Fibroblast of lung (primary cell): ENCODE results near the gene DNMT3A. TPM values are rescaled to one million over a fixed set of nuclear protein-coding genes. Genes with fewer than 3 reads are reported as not detected.

Source experiments
- DNase-seq, 2 donors: peaks; one replicate each; pipeline versions ENCODE4 v3.0.0 to v3.0.0-alpha.2; 2010; ENCODE audit warnings: low read depth in 2 of 2
- H2AFZ ChIP-seq: 2 replicates; pipeline ENCODE4 v1.5.1; 2012; ENCODE audit warnings: low read length, control low read depth, inconsistent platforms
- H3K27ac ChIP-seq: 2 replicates; pipeline ENCODE4 v1.5.1; 2011; ENCODE audit warnings: low read length, control low read depth; ENCODE audit not compliant: insufficient read depth
- H3K27me3 ChIP-seq: 2 replicates; pipeline ENCODE4 v1.5.1; 2011; ENCODE audit warnings: mild to moderate bottlenecking, low read length; ENCODE audit not compliant: control insufficient read depth, insufficient read depth
- H3K36me3 ChIP-seq: 2 replicates; pipeline ENCODE4 v1.5.1; 2011; ENCODE audit warnings: low read length; ENCODE audit not compliant: control insufficient read depth, insufficient read depth
- H3K4me1 ChIP-seq: 2 replicates; pipeline ENCODE4 v1.5.1; 2011; ENCODE audit warnings: low read length; ENCODE audit not compliant: control insufficient read depth, insufficient read depth; ENCODE audit errors: extremely low read depth
- H3K4me2 ChIP-seq: 2 replicates; pipeline ENCODE4 v1.5.1; 2011; ENCODE audit warnings: low read length, control low read depth; ENCODE audit not compliant: insufficient read depth; ENCODE audit errors: extremely low read depth
- H3K4me3 ChIP-seq, 4 experiments: fragments of 200-600 bp in 1 of 4; sonication (generic) in 1 of 4; replicated peaks in 1 of 4; 2 replicates each; pipeline ENCODE4 v1.5.1; 2011 to 2016; ENCODE audit warnings: low read length in 4 of 4, low read depth in 3 of 4, mild to moderate bottlenecking in 3 of 4, control low read depth in 2 of 4, inconsistent platforms in 1 of 4, mixed read lengths in 1 of 4; ENCODE audit not compliant: insufficient read depth in 1 of 4; ENCODE audit errors: control extremely low read depth in 1 of 4
- H3K79me2 ChIP-seq: 2 replicates; pipeline ENCODE4 v1.5.1; 2012; ENCODE audit warnings: mild to moderate bottlenecking, low read length, inconsistent platforms; ENCODE audit not compliant: control insufficient read depth, insufficient read depth
- H3K9ac ChIP-seq: 2 replicates; pipeline ENCODE4 v1.5.1; 2011; ENCODE audit warnings: mild to moderate bottlenecking, low read length, control low read depth; ENCODE audit not compliant: insufficient read depth
- H3K9me3 ChIP-seq: 2 replicates; pipeline ENCODE4 v1.5.1; 2012; ENCODE audit warnings: low read depth, low read length; ENCODE audit not compliant: control insufficient read depth, insufficient read depth
- H4K20me1 ChIP-seq: 2 replicates; pipeline ENCODE4 v1.5.1; 2011; ENCODE audit warnings: low read length; ENCODE audit not compliant: control insufficient read depth, insufficient read depth; ENCODE audit errors: extremely low read depth
- EZH2 ChIP-seq: IDR thresholded peaks from 2 replicates; pipeline ENCODE4 v1.5.1; 2012; ENCODE audit warnings: low read length, control low read depth, mild to moderate bottlenecking; ENCODE audit errors: missing control alignments
- polyA plus RNA-seq, 2 donors: library from polyadenylated mRNA; depleted of rRNA in 1 of 2; stranded (reverse) in 1 of 2; unstranded in 1 of 2; fragments of >200 nt; gene quantifications; 2 replicates each; pipeline ENCODE4 v1.2.1, GENCODE V29; 2011 to 2012; ENCODE audit warnings: missing spikeins in 1 of 2
- total RNA-seq: library from RNA; depleted of rRNA; stranded (reverse); fragments of >200 nt; gene quantifications from 2 replicates; pipeline ENCODE4 v1.2.1, GENCODE V29; 2014
- TF ChIP-seq, protein P1 (sequence below), 2 donors: IDR thresholded peaks in 1 of 2; conservative IDR thresholded peaks in 1 of 2; 1 replicate in 1 of 2; 2 replicates in 1 of 2; pipeline ENCODE4 v1.5.1; 2011 to 2012; ENCODE audit warnings: low read length in 2 of 2, control low read depth in 1 of 2, inconsistent platforms in 1 of 2, low read depth in 1 of 2, mild to moderate bottlenecking in 1 of 2

DNMT3A gene
- total and polyA plus RNA-seq, 2 donors (not counting 1 experiment from before 2014, with no cell fraction given): 3.6 to 19.7 TPM

DNA sequence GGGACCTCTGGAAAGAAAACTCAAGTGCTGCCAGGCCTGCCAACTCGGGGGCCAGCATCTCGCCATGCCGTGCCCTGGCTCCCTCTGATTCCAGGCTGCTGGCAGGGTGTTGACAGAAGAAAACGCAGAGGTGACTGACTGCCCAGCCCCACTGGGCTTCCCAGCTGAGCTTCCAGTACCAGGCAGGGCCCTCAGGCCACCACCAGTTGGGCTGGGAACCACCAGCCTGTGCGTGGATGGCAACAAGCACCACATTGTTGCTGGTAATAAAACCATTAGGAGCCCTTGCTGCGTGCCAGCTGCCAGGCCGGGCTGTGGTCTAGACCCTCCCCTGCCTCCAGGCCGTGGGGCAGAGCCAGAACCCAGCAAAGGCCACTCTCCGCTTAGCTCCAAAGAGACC lies 9.2 kb downstream of the DNMT3A start:
- H3K9me3 ChIP-seq: no peaks in the 10 kb centered on the region
- no peak overlapping the region for H3K27ac ChIP-seq
- no peaks in the 10 kb centered on the region for H3K36me3 ChIP-seq
- no peak overlapping the region for H2AFZ ChIP-seq
- no peak overlapping the region for H3K9ac ChIP-seq
- TF ChIP-seq, protein P1, sequence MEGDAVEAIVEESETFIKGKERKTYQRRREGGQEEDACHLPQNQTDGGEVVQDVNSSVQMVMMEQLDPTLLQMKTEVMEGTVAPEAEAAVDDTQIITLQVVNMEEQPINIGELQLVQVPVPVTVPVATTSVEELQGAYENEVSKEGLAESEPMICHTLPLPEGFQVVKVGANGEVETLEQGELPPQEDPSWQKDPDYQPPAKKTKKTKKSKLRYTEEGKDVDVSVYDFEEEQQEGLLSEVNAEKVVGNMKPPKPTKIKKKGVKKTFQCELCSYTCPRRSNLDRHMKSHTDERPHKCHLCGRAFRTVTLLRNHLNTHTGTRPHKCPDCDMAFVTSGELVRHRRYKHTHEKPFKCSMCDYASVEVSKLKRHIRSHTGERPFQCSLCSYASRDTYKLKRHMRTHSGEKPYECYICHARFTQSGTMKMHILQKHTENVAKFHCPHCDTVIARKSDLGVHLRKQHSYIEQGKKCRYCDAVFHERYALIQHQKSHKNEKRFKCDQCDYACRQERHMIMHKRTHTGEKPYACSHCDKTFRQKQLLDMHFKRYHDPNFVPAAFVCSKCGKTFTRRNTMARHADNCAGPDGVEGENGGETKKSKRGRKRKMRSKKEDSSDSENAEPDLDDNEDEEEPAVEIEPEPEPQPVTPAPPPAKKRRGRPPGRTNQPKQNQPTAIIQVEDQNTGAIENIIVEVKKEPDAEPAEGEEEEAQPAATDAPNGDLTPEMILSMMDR (conservative IDR thresholded peaks at IDR 0.05 in 1 of 2, IDR thresholded peaks at IDR 0.05 in 1 of 2; ENCODE audit: low read depth in 1 of 2, low read length in 2 of 2): no peak
- TF ChIP-seq EZH2: no peak
- H3K4me2 ChIP-seq: no peak overlapping the region
- H3K4me3 ChIP-seq: no peak overlapping the region
- no peaks in the 10 kb centered on the region for H3K4me1 ChIP-seq
- no peaks in the 10 kb centered on the region for H4K20me1 ChIP-seq
- no peaks in the 10 kb centered on the region for H3K79me2 ChIP-seq
- no peaks in the 10 kb centered on the region for H3K27me3 ChIP-seq
- no peak for DNase-seq

DNA sequence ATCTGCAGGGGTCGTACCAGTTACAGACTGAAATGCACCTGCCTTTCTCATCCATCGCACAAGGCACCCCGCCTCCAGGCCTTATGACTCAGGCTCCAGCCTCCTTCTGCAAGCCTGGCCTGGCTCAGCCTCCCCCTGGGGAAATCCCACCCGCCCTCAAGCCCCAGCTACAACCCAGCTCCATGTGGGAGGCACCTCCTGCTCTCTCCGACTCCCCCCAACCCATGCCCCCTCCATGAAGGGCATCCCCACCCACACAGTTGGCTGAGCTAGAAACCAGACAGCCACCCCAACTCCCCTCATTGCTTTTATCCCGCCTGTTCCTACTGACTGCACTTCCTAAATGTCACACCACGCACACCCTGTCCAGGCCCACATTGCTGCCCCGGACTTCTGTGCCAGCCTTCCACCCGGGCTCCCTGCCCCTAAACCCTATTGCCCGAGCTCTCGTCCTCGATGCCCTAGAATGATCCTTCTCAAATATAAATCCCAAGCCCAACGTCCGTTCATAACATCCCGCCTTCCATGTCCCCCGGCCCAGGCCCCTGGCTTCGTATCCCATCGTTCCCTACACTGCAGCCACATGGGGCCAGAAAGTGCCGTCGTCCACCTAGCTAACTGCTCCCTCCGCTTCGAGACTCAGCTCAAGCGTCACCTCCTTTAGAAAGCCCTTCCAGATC lies 9.9 kb downstream of the DNMT3A start:
- H3K27me3 ChIP-seq: no peaks in the 10 kb centered on the region
- H3K4me2 ChIP-seq: no peak overlapping the region
- TF ChIP-seq EZH2: no peak
- TF ChIP-seq, protein P1 (conservative IDR thresholded peaks at IDR 0.05 in 1 of 2, IDR thresholded peaks at IDR 0.05 in 1 of 2; ENCODE audit: low read depth in 1 of 2, low read length in 2 of 2): no peak
- H3K9me3 ChIP-seq: no peaks in the 10 kb centered on the region
- H3K4me3 ChIP-seq: no peak overlapping the region
- no peak overlapping the region for H3K9ac ChIP-seq
- H2AFZ ChIP-seq: no peak overlapping the region
- no peak for DNase-seq
- H3K79me2 ChIP-seq: no peaks in the 10 kb centered on the region
- no peak overlapping the region for H3K27ac ChIP-seq
- no peaks in the 10 kb centered on the region for H3K36me3 ChIP-seq
- H3K4me1 ChIP-seq: no peaks in the 10 kb centered on the region
- no peaks in the 10 kb centered on the region for H4K20me1 ChIP-seq

DNA sequence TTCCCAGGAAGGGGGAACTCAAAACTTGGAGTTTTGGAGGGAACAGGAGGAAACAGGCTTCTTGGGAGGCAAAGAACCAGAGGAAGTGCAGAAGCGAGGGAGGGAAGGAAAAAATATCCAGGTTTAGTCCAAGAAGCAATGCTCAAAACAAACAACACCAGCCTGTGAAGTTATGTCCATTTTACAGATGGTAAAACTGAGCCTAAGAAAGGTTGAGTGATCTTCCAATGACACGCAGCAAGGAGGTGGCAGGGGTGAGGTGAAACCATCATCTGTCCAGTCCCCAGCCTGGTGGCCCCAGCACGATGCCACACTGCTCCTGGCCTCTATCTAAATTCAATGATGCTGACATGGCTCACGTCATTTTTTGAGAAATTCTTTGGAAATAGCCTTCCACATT lies 10.8 kb downstream of the DNMT3A start:
- H3K4me2 ChIP-seq: no peak overlapping the region
- H3K36me3 ChIP-seq: no peaks in the 10 kb centered on the region
- H3K9me3 ChIP-seq: no peaks in the 10 kb centered on the region
- no peaks in the 10 kb centered on the region for H3K27me3 ChIP-seq
- no peak overlapping the region for H3K4me3 ChIP-seq
- H3K79me2 ChIP-seq: no peaks in the 10 kb centered on the region
- no peak overlapping the region for H3K27ac ChIP-seq
- no peak for TF ChIP-seq EZH2
- TF ChIP-seq, protein P1 (conservative IDR thresholded peaks at IDR 0.05 in 1 of 2, IDR thresholded peaks at IDR 0.05 in 1 of 2; ENCODE audit: low read depth in 1 of 2, low read length in 2 of 2): no peak
- H3K4me1 ChIP-seq: no peaks in the 10 kb centered on the region
- no peak for DNase-seq
- no peak overlapping the region for H2AFZ ChIP-seq
- no peaks in the 10 kb centered on the region for H4K20me1 ChIP-seq
- no peak overlapping the region for H3K9ac ChIP-seq
